Loucy (cell line): ENCODE results near the gene TOMM20.

Source experiments
- H2AFZ ChIP-seq: fragments of 200-600 bp; sonication (generic); 2 replicates; pipeline ENCODE4 v1.6.0; 2016; ENCODE audit warnings: antibody characterized with exemption, mild to moderate bottlenecking, low read length, moderate library complexity
- H3F3A ChIP-seq: fragments of 200-600 bp; 2 replicates; pipeline ENCODE4 v1.6.0; 2016; ENCODE audit warnings: antibody characterized with exemption, low read depth, mild to moderate bottlenecking
- H3K27me3 ChIP-seq: fragments of 200-600 bp; sonication (generic); 2 replicates; pipeline ENCODE4 v1.6.1; 2014; ENCODE audit warnings: low read length, mild to moderate bottlenecking; ENCODE audit not compliant: insufficient read depth, poor library complexity, severe bottlenecking
- H3K36me3 ChIP-seq: fragments of 200-600 bp; sonication (generic); 2 replicates; pipeline ENCODE4 v1.6.1; 2016; ENCODE audit warnings: low read length; ENCODE audit not compliant: insufficient read depth
- H3K4me1 ChIP-seq: fragments of 200-600 bp; sonication (generic); 2 replicates; pipeline ENCODE4 v1.5.1; 2014; ENCODE audit warnings: low read length, mild to moderate bottlenecking; ENCODE audit not compliant: insufficient read depth, poor library complexity, severe bottlenecking
- H3K4me2 ChIP-seq: fragments of 200-600 bp; sonication (generic); 2 replicates; pipeline ENCODE4 v1.6.0; 2014; ENCODE audit warnings: antibody characterized with exemption, low read length, low read depth, mild to moderate bottlenecking; ENCODE audit not compliant: poor library complexity, severe bottlenecking
- H3K4me3 ChIP-seq: fragments of 200-600 bp; sonication (generic); 2 replicates; pipeline ENCODE4 v1.5.1; 2014; ENCODE audit warnings: low read length, mild to moderate bottlenecking, mixed read lengths; ENCODE audit not compliant: poor library complexity, severe bottlenecking
- H3K79me2 ChIP-seq: fragments of 200-600 bp; sonication (generic); 2 replicates; pipeline ENCODE4 v1.6.1; 2014; ENCODE audit warnings: low read length; ENCODE audit not compliant: insufficient read depth
- H3K9ac ChIP-seq: fragments of 200-600 bp; sonication (generic); 2 replicates; pipeline ENCODE4 v1.6.0; 2014; ENCODE audit warnings: mild to moderate bottlenecking, low read depth, low read length, moderate library complexity; ENCODE audit not compliant: poor library complexity, severe bottlenecking
- H3K9me2 ChIP-seq: fragments of 200-600 bp; sonication (generic); replicated peaks from 2 replicates; pipeline ENCODE4 v1.6.1; 2016; ENCODE audit warnings: low read depth, low read length, mixed read lengths
- H3K9me3 ChIP-seq: fragments of 200-600 bp; sonication (generic); 2 replicates; pipeline ENCODE4 v1.6.1; 2014; ENCODE audit warnings: mild to moderate bottlenecking, antibody characterized with exemption, low read length, low read depth; ENCODE audit not compliant: insufficient read depth
- H4K20me1 ChIP-seq: fragments of 200-600 bp; sonication (generic); 2 replicates; pipeline ENCODE4 v1.6.0; 2014; ENCODE audit warnings: antibody characterized with exemption, low read length, mild to moderate bottlenecking; ENCODE audit not compliant: insufficient read depth, poor library complexity, severe bottlenecking
- CTCF ChIP-seq: fragments of 200-600 bp; sonication (generic); conservative IDR thresholded peaks from 2 replicates; pipeline ENCODE4 v1.5.1; 2014; ENCODE audit warnings: mild to moderate bottlenecking, antibody characterized with exemption, low read length
- EZH2phosphoT487 ChIP-seq: fragments of 200-600 bp; IDR thresholded peaks from 2 replicates; pipeline ENCODE4 v1.6.1; 2018; ENCODE audit warnings: antibody characterized with exemption, mild to moderate bottlenecking, moderate library complexity, borderline replicate concordance

TOMM20 gene

GRCh38 chr1:235134171-235134570 is 5.5 kb upstream of the TOMM20 start:
- Histone ChIP-seq H3K36me3 (peaks cover 74% of the 10 kb centered on the region; the same call in 1 of the 2 replicates), H3K4me3 (no peak overlapping the region)

GRCh38 chr1:235133086-235133485 is 4.4 kb upstream of the TOMM20 start:
- peaks cover 10% of the 10 kb centered on the region for H4K20me1 ChIP-seq
- H3K4me1 ChIP-seq, result peaks cover 4% of the 10 kb centered on the region
- no peaks in the 10 kb centered on the region for H3F3A ChIP-seq
- no peak overlapping the region for H2AFZ ChIP-seq
- H3K9me2 ChIP-seq, result no peaks in the 10 kb centered on the region
- no peak overlapping the region for H3K4me2 ChIP-seq
- peaks cover 6% of the 10 kb centered on the region for H3K79me2 ChIP-seq
- H3K9me3 ChIP-seq, result no peaks in the 10 kb centered on the region
- no peak overlapping the region for H3K4me3 ChIP-seq
- no peak overlapping the region for H3K9ac ChIP-seq
- peaks cover 63% of the 10 kb centered on the region; the same call in 1 of the 2 replicates for H3K36me3 ChIP-seq
- no peak for TF ChIP-seq EZH2phosphoT487
- TF ChIP-seq CTCF, result no peak
- no peaks in the 10 kb centered on the region for H3K27me3 ChIP-seq

More at GRCh38 chr1:235134171-235134570, 5.5 kb upstream of the TOMM20 start:
- H3K79me2 ChIP-seq, result no peaks in the 10 kb centered on the region; the same call in 1 of the 2 replicates
- H3F3A ChIP-seq, result no peaks in the 10 kb centered on the region
- H3K9ac ChIP-seq, result no peak overlapping the region
- no peak for TF ChIP-seq CTCF
- TF ChIP-seq EZH2phosphoT487, result no peak
- no peak overlapping the region for H2AFZ ChIP-seq
- H3K9me2 ChIP-seq, result no peaks in the 10 kb centered on the region
- no peak overlapping the region for H3K4me2 ChIP-seq
- H3K4me1 ChIP-seq, result peaks cover 1% of the 10 kb centered on the region
- no peaks in the 10 kb centered on the region for H3K9me3 ChIP-seq
- no peaks in the 10 kb centered on the region for H3K27me3 ChIP-seq
- peaks cover 6% of the 10 kb centered on the region for H4K20me1 ChIP-seq

DNA sequence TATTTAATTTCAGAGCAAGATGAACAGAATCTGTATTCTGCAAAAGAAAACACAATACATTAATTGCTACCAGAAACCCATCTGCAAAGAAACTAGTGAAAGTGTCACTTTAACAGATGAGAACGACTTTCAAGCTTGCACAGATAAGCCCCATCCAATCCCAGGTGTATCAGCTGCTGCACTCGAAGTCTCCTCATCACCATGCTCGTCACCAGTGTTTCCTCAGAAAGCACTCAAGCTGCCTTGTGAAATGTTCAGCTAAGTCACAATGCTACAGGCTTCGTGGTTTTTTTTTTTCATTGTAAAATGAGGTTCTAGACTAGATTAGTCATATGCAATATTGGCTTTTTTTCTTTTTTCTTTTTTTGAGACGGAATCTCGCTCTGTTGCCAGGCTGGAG is 3.3 kb upstream of the TOMM20 start:
- TF ChIP-seq EZH2phosphoT487 (no peak), CTCF (no peak)
- Histone ChIP-seq H4K20me1 (peaks cover 13% of the 10 kb centered on the region), H3F3A (no peaks in the 10 kb centered on the region), H3K9me3 (no peaks in the 10 kb centered on the region), H3K9me2 (no peaks in the 10 kb centered on the region), H3K27me3 (no peaks in the 10 kb centered on the region), H3K9ac (no peak overlapping the region), H3K4me3 (no peak overlapping the region), H3K36me3 (peaks cover 52% of the 10 kb centered on the region; the same call in 1 of the 2 replicates), H3K4me1 (peaks cover 10% of the 10 kb centered on the region), H3K4me2 (no peak overlapping the region), H3K79me2 (peaks cover 17% of the 10 kb centered on the region), H2AFZ (no peak overlapping the region)
